Smooth muscle cell (in vitro differentiated cells): ENCODE data around the gene EIF3K. TPM values are rescaled to one million over a fixed set of nuclear protein-coding genes. Genes with fewer than 3 reads are reported as not detected.

Source experiments
- DNase-seq: peaks from one replicate; lab custom pipeline; 2025; ENCODE audit not compliant: unreplicated experiment; lab: John Stamatoyannopoulos, UW
- H2AFZ ChIP-seq: fragments of 200-600 bp; sonication (generic); 2 replicates; pipeline ENCODE4 v1.6.0; 2016; ENCODE audit warnings: antibody characterized with exemption, low read depth, mild to moderate bottlenecking
- H3F3A ChIP-seq: fragments of 200-600 bp; sonication (generic); 2 replicates; pipeline ENCODE4 v1.6.0; 2017; ENCODE audit warnings: antibody characterized with exemption, low read depth
- H3K27ac ChIP-seq: fragments of 200-600 bp; sonication (generic); 2 replicates; pipeline ENCODE4 v1.5.1; 2016; ENCODE audit warnings: low read depth, mild to moderate bottlenecking
- H3K27me3 ChIP-seq: fragments of 200-600 bp; sonication (generic); 2 replicates; pipeline ENCODE4 v1.6.1; 2016; ENCODE audit warnings: low read depth, mild to moderate bottlenecking
- H3K36me3 ChIP-seq: fragments of 200-600 bp; sonication (generic); 2 replicates; pipeline ENCODE4 v1.5.1; 2016; ENCODE audit warnings: low read depth
- H3K4me1 ChIP-seq: fragments of 200-600 bp; sonication (generic); 2 replicates; pipeline ENCODE4 v1.5.1; 2016; ENCODE audit warnings: low read depth
- H3K4me2 ChIP-seq: fragments of 200-600 bp; sonication (generic); 2 replicates; pipeline ENCODE4 v1.6.0; 2016; ENCODE audit warnings: mild to moderate bottlenecking
- H3K4me3 ChIP-seq: fragments of 200-600 bp; sonication (generic); 2 replicates; pipeline ENCODE4 v1.5.1; 2016; ENCODE audit warnings: mild to moderate bottlenecking
- H3K79me2 ChIP-seq: fragments of 200-600 bp; sonication (generic); 2 replicates; pipeline ENCODE4 v1.6.0; 2016; ENCODE audit warnings: low read depth, mild to moderate bottlenecking
- H3K9ac ChIP-seq: fragments of 200-600 bp; sonication (generic); 2 replicates; pipeline ENCODE4 v1.6.0; 2016; ENCODE audit warnings: low read depth
- H3K9me3 ChIP-seq: fragments of 200-600 bp; sonication (generic); replicated peaks from 2 replicates; pipeline ENCODE4 v1.5.1; 2016; ENCODE audit warnings: low read depth
- H4K20me1 ChIP-seq: fragments of 200-600 bp; sonication (generic); 2 replicates; pipeline ENCODE4 v1.6.0; 2016; ENCODE audit warnings: low read depth
- CTCF ChIP-seq: fragments of 200-600 bp; sonication (generic); IDR thresholded peaks from 2 replicates; pipeline ENCODE4 v1.5.1; 2017; ENCODE audit warnings: borderline replicate concordance, mild to moderate bottlenecking, antibody characterized with exemption; ENCODE audit not compliant: insufficient read depth, poor library complexity, severe bottlenecking
- WGBS: methylation state at CpG from one replicate; pipeline ENCODE4 v1.1.7; 2016; ENCODE audit warnings: low lambda C conversion rate; 5-methylcytosine and 5-hydroxymethylcytosine counted together
- polyA plus RNA-seq: library from polyadenylated mRNA; unstranded; fragments of >200 nt; fragmentation: Nextera tagmentation; extraction: Ambion mirVana; gene quantifications from 2 replicates; pipeline ENCODE4 v1.2.1, GENCODE V29; 2016
- total RNA-seq: library from RNA; depleted of rRNA; stranded (reverse); fragments of >200 nt; gene quantifications from 2 replicates; pipeline ENCODE4 v1.2.3, GENCODE V29; 2014

The EIF3K gene
- total and polyA plus RNA-seq, 2 experiments from 2014 or later, result 178 to 334 TPM

DNA sequence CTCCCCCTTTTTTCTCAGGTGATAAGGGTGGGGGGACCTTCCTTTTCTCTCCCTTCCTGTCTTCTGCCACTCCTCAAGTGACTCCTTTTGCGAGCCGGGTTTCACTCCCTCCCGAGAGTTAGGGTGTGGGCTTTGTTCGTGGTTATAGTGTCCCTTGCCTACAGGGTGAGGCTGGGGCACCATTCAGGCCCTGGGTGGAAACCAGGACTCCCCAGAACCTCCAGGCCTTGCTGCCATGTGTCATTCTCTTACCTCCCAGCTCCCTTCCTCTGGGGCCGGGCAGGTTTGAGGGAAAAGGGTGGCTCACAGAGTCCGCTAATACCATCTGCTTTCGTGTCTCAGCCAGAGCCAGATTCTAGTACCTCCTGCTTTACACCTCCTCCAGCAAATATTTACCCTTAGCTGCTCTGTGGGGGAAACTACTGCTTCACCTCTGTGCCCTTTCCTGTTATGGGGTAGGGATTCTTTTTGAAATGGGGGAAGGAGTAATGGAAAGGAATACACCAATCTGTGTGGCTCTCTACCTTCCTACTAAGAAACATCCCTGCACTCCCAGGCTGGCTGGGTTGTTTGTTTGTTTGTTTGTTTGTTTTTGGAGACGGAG is 31.3 kb downstream of the EIF3K start:
- H4K20me1 ChIP-seq, result peaks cover 77% of the 10 kb centered on the region
- H3K9ac ChIP-seq, result peak overlapping the region; percentile 97
- peak overlapping the region; percentile 92 for H3K4me2 ChIP-seq
- H3K9me3 ChIP-seq, result no peaks in the 10 kb centered on the region
- no peaks in the 10 kb centered on the region for H3K36me3 ChIP-seq
- H3K4me3 ChIP-seq, result peak overlapping the region; percentile 100
- no peak for TF ChIP-seq CTCF
- no peaks in the 10 kb centered on the region for H3K27me3 ChIP-seq
- H3F3A ChIP-seq, result peaks cover 28% of the 10 kb centered on the region
- DNase-seq, result no peak
- peak overlapping the region; percentile 100 for H3K27ac ChIP-seq
- no peak overlapping the region for H2AFZ ChIP-seq
- WGBS, result 17% methylated on average over 8 of the region's 8 CpGs
- H3K4me1 ChIP-seq, result peaks cover 43% of the 10 kb centered on the region
- H3K79me2 ChIP-seq, result peaks cover 78% of the 10 kb centered on the region

DNA sequence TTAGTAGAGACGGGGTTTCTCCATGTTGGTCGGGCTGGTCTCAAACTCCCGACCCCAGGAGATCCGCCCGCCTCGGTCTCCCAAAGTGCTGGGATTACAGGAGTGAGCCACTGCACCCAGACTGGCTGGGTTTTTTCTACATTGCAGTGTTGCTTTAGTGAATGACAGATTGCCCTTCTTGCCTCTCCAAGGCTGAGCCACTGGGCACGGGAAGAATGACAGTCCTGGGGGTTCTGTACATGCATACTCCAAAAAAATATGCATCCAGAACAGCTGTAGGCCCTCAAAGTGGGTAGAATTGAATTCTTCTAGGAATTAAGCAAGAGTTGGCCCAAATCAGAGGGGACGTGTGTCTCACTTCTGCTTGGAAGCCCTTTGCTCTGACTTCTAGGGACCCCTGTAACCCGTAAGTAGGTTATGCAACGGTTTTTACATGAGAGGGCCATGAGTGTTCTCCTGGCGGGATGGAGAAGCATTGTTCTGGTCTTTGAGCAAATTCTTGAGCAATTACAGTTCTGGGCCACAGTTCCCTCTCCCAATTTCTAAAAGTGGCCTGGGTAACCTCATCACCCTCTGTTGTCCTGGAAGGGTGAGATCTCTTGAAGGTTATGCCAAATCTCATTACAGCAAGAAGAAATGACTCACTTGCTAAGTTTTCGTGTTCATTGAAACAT is 32.1 kb downstream of the EIF3K start:
- peaks cover 45% of the 10 kb centered on the region for H3K4me1 ChIP-seq
- H3K27me3 ChIP-seq, result no peaks in the 10 kb centered on the region
- no peak for DNase-seq
- 58% methylated on average over 12 of the region's 12 CpGs for WGBS
- H3K9ac ChIP-seq, result peak overlapping the region; percentile 97
- no peak overlapping the region for H2AFZ ChIP-seq
- peaks cover 83% of the 10 kb centered on the region for H4K20me1 ChIP-seq
- H3K79me2 ChIP-seq, result peaks cover 85% of the 10 kb centered on the region
- H3K27ac ChIP-seq, result peak overlapping the region; percentile 100
- H3K36me3 ChIP-seq, result no peaks in the 10 kb centered on the region
- H3K4me2 ChIP-seq, result peak overlapping the region; percentile 92
- peaks cover 32% of the 10 kb centered on the region for H3F3A ChIP-seq
- no peak for TF ChIP-seq CTCF
- H3K9me3 ChIP-seq, result no peaks in the 10 kb centered on the region
- peak overlapping the region; percentile 100 for H3K4me3 ChIP-seq

DNA sequence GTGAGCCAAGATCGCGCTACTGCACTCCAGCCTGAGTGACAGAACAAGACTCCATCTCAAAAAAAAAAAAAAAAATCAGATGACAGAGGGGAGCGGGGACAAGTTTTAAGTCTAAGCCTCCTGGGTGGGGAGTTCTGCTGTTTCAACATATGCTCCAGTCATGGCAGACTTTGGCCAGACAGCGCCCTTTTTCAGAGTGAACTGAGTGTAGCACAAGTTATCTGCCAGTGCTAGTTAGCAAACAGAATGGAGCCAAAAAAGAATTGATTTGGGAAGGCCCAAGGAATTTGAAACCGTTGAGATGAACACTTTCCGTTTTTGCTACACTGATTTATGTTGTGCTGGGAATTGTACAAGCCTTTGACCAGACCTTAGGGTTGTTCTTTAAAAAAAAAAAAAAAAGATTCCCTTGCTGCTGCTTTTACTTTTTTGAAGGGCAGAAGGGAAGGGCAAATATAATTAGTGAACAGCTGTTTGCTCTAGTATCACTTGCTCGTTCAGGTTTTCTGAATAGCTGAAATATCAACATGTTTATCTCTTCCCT is 34.1 kb downstream of the EIF3K start:
- no peak for DNase-seq
- Histone ChIP-seq H3K27ac (peak overlapping the region; percentile 100), H3K27me3 (no peaks in the 10 kb centered on the region), H3K9ac (peak overlapping the region; percentile 62), H2AFZ (no peak overlapping the region), H3K4me3 (peak overlapping the region; percentile 24), H4K20me1 (peaks cover 83% of the 10 kb centered on the region), H3F3A (peaks cover 40% of the 10 kb centered on the region), H3K4me2 (peak overlapping the region; percentile 92), H3K36me3 (no peaks in the 10 kb centered on the region), H3K9me3 (no peaks in the 10 kb centered on the region), H3K79me2 (peaks cover 95% of the 10 kb centered on the region), H3K4me1 (peaks cover 58% of the 10 kb centered on the region)
- WGBS, result 51% methylated on average over 7 of the region's 7 CpGs
- no peak for TF ChIP-seq CTCF
